GM19099 (cell line): ENCODE measurements around the gene AKAP13.

Source experiments
- POLR2A ChIP-seq: IDR thresholded peaks from 3 replicates; pipeline ENCODE4 v1.6.1; 2011; ENCODE audit warnings: low read depth; ENCODE audit not compliant: insufficient read length; ENCODE audit errors: extremely low read depth

Gene AKAP13

DNA sequence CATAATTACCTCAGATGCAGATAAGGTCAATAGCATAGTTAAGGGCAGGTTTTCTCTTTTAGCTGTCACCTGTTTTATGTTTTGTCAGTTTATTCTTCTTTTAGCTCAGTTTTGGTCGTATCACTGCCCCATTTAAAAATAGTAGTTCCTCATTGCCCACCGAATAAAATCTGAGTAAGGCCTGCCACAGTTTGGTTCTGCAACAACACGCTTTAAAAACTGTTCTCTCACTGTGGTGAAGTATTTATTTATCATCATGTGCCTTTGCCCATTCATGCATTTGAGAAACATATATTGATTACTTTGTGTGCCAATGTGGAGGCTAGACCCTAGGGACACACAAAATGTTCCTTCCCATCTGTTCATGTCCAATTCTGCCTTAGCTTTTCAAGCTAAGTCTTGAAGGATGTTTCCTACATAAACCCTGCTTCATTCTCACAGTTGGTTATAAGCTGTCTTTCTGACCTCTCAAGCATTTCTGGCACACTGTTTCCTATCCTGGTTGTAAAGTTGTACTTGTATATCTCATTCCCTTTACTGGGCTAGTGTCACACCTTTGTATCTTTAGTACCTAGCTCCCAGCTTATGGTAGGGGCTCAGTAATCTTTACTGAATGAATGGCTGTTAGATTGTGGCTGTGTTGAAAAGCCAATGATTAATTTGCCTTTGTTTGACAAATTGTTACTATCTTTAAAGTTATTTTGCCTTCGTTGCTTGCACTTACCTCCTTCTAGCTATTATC is 23.9 kb downstream of the AKAP13 start:
- no peak for TF ChIP-seq POLR2A

- no peak for TF ChIP-seq POLR2A
Measured at GRCh38 chr15:85404918-85405866, 24.8 kb downstream of the AKAP13 start.

- no peak for TF ChIP-seq POLR2A
Measured at GRCh38 chr15:85406916-85407315, 26.5 kb downstream of the AKAP13 start.

GRCh38 chr15:85407421-85408269 is 27.2 kb downstream of the AKAP13 start:
- no peak for TF ChIP-seq POLR2A

DNA sequence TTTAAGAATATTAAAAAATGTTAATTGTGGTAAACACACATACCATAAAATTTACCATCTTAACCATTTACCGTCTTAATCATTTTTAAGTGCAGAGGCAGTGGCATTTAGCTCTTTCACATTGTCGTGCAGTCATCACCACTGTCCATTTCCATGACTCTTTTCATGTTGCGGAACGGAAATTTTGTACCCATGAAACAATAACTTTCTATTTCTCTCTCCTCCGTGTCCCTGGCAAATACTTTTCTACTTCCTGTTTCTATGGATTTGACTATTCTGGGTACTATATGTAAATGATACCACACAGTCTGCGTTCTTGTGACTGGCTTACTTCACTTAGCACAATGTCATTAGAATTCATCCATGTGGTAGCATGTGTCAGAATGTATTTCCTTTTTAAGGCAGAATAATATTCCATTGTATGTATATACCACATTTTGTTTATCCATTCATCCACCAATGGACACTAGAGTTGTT is 27.9 kb downstream of the AKAP13 start:
- TF ChIP-seq POLR2A, result no peak

DNA sequence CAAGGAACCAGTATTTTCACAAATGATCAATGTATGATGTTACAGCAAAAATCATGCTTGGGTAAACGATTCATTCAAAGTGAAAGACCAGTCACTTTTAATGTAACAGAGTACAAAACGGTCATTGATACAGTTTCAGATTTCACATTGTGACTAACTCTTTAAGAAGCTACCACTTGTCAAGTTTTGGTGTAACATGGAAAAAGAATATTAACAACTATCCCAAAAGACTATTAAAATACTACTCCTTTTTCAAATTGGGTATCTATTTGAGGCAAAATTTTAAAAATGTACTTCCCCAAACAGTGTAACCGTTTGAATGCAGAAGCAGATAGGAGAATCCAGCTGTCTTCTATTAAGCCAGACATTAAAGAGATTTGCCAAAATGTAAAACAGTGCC is 31.7 kb downstream of the AKAP13 start:
- TF ChIP-seq POLR2A, result no peak

DNA sequence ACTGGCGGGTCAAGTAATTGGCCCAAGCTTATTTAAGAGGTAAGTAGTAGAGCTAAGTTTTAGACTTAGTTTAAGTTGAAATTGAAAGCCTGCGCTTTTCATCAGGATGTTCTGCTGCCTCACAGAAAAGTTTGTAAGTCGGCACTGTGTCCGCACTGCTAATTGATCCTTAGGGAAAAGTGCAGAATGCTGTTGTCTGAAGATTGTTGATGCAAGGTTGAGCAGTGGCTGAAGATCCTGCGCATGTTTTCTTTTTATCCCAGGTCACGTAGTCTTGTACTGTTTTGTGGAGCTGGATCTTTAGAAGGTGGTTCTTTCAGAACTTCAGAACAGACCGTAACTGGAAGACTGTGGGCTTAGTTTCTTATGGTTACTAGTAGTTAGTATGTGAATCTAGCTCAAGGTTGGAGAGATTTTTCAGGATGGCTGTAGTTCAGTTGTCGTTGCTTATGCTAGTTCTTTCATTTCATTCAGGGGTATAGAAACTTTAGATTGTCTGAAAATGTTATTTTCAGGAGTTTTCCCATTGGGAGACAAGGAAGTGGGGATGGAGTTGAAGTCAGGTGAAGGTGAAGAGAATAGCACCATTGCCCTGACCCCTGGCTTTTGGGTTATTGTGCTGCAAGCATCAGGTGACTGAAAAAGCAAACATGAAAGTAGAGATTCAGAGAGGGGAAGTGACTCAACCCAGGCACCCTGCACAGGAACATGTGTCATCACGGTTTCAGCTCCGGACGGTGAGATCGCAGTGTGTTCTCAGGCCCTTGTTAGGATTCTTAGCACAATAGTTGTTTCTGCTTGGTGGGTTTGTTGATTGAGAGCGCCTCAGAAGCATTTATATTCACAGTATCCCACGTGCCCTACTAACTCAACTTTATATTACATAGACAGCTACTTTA is 32.8 kb downstream of the AKAP13 start:
- no peak for TF ChIP-seq POLR2A

DNA sequence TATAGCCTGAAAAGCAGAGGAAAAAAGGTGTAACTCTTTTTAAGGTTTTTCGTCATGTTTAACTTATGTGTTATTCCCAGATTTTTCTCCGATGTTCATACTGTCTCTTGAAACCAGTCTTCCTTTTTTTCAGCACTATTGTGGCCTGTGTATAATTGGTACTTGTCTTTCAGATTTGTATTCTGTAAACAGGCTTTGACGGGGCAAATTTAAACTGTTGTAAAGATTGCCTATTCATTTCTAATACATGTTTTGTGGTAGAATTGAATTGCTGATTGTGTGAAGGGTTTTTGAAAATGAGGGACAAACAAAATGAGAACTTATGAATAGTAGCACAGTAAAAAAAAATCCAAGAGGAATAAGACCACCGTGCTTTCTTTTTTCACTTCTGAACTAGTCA is 33.6 kb downstream of the AKAP13 start:
- TF ChIP-seq POLR2A, result no peak

GRCh38 chr15:85414495-85414894 is 34.1 kb downstream of the AKAP13 start:
- no peak for TF ChIP-seq POLR2A

DNA sequence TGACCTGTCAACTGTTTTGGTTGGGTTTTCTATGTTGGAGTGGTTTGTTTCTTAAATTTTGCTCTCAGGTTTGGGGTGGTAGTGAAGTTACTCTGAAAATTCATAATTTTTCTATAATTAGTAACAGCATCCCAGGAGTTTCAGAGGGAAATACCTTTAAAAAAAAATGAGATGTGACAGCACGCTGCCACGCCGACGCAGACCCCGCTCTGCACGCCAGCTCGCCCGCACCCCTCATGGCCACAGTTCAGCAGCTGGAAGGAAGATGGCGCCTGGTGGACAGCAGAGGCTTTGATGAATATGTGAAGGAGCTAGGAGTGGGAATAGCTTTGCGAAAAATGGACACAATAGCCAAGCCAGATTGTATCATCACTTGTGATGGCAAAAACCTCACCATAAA is 34.6 kb downstream of the AKAP13 start:
- TF ChIP-seq POLR2A, result no peak

GRCh38 chr15:85415783-85416182 is 35.4 kb downstream of the AKAP13 start:
- TF ChIP-seq POLR2A, result no peak

GRCh38 chr15:85417276-85417675 is 36.9 kb downstream of the AKAP13 start:
- TF ChIP-seq POLR2A, result no peak

GRCh38 chr15:85419161-85419560 is 38.8 kb downstream of the AKAP13 start:
- TF ChIP-seq POLR2A, result no peak
